HL-60 (cell line): Measurements from ENCODE around the gene RNF220.

ENCODE experiments used
- DNase-seq, 2 experiments: peaks; one replicate each; pipeline ENCODE4 v3.0.0-alpha.2; 2010 to 2020; ENCODE audit warnings: low read depth in 1 of 2, low spot score in 1 of 2
- H3K27ac ChIP-seq: fragments of 250-450 bp; sonication (Bioruptor Pico); replicated peaks from 2 replicates; pipeline ENCODE4 v1.5.1; 2020; ENCODE audit warnings: mild to moderate bottlenecking, moderate library complexity
- H3K27me3 ChIP-seq: fragments of 250-450 bp; sonication (Bioruptor Pico); 2 replicates; pipeline ENCODE4 v1.5.1; 2021; ENCODE audit warnings: mild to moderate bottlenecking, moderate library complexity; ENCODE audit not compliant: insufficient read depth, poor library complexity, severe bottlenecking
- H3K4me3 ChIP-seq: replicated peaks from 2 replicates; pipeline ENCODE4 v1.5.1; 2011; ENCODE audit warnings: mild to moderate bottlenecking, control low read depth, low read length; ENCODE audit not compliant: insufficient read depth
- GABPA ChIP-seq: IDR thresholded peaks from 2 replicates; pipeline ENCODE4 v1.6.1; 2012; ENCODE audit warnings: low read depth
- POLR2AphosphoS5 ChIP-seq: IDR thresholded peaks from 2 replicates; pipeline ENCODE4 v1.6.1; 2012; ENCODE audit warnings: low read depth
- SPI1 ChIP-seq: IDR thresholded peaks from 2 replicates; pipeline ENCODE4 v1.6.1; 2012; ENCODE audit warnings: low read depth, mild to moderate bottlenecking, borderline replicate concordance
- TF ChIP-seq, protein P1 (sequence below): IDR thresholded peaks from 2 replicates; pipeline ENCODE4 v1.6.1; 2012; ENCODE audit warnings: low read depth; ENCODE audit not compliant: insufficient replicate concordance
- TF ChIP-seq, protein P2 (sequence below): IDR thresholded peaks from one replicate; pipeline ENCODE4 v1.5.1; 2011; ENCODE audit warnings: low read length, control low read depth, inconsistent platforms; ENCODE audit not compliant: insufficient read depth

Gene RNF220

DNA sequence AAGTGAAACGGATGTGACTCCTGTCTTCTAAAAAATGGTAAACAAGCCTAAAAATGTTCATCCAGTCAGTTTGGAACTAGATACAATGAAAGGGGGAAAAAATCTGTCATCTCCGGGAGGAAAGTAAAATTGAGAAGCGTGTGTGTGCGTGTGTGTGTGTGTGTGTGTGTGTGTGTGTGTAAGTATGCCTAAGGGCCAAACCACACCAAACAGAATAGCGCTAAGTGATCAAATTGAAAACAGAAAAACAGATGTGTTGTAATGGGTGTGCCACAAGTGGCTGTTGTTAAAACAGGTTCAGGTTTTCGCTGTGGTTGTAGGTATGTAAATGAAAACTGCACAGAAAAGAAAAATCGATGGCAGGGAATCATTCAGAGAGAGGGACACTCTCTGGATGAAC lies 106.7 kb downstream of the RNF220 start:
- TF ChIP-seq SPI1 (no peak), POLR2AphosphoS5 (no peak), GABPA (no peak)
- TF ChIP-seq, protein P1, sequence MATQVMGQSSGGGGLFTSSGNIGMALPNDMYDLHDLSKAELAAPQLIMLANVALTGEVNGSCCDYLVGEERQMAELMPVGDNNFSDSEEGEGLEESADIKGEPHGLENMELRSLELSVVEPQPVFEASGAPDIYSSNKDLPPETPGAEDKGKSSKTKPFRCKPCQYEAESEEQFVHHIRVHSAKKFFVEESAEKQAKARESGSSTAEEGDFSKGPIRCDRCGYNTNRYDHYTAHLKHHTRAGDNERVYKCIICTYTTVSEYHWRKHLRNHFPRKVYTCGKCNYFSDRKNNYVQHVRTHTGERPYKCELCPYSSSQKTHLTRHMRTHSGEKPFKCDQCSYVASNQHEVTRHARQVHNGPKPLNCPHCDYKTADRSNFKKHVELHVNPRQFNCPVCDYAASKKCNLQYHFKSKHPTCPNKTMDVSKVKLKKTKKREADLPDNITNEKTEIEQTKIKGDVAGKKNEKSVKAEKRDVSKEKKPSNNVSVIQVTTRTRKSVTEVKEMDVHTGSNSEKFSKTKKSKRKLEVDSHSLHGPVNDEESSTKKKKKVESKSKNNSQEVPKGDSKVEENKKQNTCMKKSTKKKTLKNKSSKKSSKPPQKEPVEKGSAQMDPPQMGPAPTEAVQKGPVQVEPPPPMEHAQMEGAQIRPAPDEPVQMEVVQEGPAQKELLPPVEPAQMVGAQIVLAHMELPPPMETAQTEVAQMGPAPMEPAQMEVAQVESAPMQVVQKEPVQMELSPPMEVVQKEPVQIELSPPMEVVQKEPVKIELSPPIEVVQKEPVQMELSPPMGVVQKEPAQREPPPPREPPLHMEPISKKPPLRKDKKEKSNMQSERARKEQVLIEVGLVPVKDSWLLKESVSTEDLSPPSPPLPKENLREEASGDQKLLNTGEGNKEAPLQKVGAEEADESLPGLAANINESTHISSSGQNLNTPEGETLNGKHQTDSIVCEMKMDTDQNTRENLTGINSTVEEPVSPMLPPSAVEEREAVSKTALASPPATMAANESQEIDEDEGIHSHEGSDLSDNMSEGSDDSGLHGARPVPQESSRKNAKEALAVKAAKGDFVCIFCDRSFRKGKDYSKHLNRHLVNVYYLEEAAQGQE = no peak
- Histone ChIP-seq H3K4me3 (no peak overlapping the region), H3K27me3 (peaks cover 7% of the 10 kb centered on the region), H3K27ac (no peak overlapping the region)
- no peak for DNase-seq

DNA sequence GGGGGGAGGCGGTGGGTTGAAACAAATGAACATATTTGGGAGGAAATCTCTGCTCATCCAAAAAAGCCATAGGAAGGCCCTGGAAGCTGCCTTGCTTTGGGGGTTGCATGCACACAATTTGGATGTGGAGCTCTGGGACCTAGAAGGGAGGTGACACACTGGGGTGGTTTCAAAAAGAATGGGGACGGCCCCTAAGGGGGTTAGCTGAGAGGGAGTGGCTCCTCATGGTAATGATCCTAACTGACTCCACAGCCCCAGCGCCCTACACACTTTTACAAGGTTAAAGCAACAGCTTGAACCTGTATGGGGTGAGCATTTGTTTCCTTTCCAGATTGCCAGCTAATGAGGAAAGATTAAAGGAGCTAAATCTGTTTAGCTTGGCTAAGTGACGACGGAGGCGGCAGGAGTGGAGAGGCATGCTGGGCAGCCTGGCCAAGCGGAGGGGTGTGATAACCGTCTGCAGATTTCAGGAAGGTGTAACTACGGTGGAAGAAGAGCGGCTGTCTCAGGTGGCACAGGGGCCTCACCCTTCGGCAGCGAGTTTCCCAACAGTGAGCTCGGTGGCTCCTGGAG lies 107.3 kb downstream of the RNF220 start:
- no peak overlapping the region for H3K27ac ChIP-seq
- DNase-seq = no peak
- peaks cover 7% of the 10 kb centered on the region for H3K27me3 ChIP-seq
- H3K4me3 ChIP-seq = no peak overlapping the region
- TF ChIP-seq SPI1 = no peak
- TF ChIP-seq, protein P2, sequence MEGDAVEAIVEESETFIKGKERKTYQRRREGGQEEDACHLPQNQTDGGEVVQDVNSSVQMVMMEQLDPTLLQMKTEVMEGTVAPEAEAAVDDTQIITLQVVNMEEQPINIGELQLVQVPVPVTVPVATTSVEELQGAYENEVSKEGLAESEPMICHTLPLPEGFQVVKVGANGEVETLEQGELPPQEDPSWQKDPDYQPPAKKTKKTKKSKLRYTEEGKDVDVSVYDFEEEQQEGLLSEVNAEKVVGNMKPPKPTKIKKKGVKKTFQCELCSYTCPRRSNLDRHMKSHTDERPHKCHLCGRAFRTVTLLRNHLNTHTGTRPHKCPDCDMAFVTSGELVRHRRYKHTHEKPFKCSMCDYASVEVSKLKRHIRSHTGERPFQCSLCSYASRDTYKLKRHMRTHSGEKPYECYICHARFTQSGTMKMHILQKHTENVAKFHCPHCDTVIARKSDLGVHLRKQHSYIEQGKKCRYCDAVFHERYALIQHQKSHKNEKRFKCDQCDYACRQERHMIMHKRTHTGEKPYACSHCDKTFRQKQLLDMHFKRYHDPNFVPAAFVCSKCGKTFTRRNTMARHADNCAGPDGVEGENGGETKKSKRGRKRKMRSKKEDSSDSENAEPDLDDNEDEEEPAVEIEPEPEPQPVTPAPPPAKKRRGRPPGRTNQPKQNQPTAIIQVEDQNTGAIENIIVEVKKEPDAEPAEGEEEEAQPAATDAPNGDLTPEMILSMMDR = no peak
- TF ChIP-seq, protein P1 = no peak
- TF ChIP-seq GABPA = no peak
- no peak for TF ChIP-seq POLR2AphosphoS5

DNA sequence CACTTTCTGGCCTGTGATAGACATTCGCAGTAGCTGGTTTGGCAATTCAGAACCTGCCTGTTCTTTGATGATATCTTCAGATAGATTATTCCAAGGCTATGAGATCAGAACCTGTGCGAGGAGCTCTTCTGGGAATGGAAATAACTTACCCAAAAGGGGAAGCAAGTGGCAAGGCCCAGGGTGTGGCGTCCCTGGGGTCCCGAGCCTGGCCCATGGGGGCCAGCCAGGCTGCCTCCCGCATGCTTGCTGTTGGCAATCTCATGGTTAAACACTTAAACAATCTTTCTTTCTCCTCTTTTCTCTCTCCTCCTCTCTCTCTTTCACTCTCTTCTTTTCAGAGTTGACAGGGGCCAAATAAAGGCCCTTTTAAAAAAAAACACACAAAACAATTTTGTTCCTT lies 108.1 kb downstream of the RNF220 start:
- peaks cover 7% of the 10 kb centered on the region for H3K27me3 ChIP-seq
- TF ChIP-seq POLR2AphosphoS5 (no peak), SPI1 (no peak)
- H3K27ac ChIP-seq = no peak overlapping the region
- H3K4me3 ChIP-seq = no peak overlapping the region
- no peak for DNase-seq

DNA sequence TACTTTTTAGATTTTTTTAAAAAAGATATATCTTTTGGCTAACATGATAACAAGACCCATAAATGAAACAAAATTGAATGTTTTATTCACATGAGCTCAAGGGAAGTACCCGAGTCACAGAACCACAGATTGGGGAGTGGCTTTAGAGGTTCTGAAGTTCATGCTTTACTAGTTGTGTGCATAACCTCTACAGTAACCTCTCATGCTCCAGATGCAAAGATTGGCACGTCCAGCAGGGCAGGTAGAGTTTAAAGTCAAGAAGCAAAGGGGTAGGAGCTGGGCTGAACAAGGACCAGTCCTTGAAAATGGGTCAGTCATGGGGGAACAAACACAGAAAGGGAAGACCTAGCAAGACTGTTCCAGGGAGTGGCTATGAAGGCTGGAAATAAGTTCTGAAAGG lies 109.6 kb downstream of the RNF220 start:
- no peak overlapping the region for H3K4me3 ChIP-seq
- H3K27me3 ChIP-seq = peaks cover 3% of the 10 kb centered on the region
- DNase-seq = no peak
- no peak overlapping the region for H3K27ac ChIP-seq
- TF ChIP-seq GABPA (no peak), POLR2AphosphoS5 (no peak), SPI1 (no peak)
- TF ChIP-seq, protein P2 = no peak
- TF ChIP-seq, protein P1 = no peak
